HL-60/S4 treated with retinoic acid at 250 ng/mL for 4 days and 3 days (cell line): ENCODE data around the gene LRCH4.
"Not testable (repeated sequence)": the region's sequence is repeated elsewhere in the genome, so short reads cannot be mapped to it uniquely, and the experiment has no call there.

Experiments used
- in situ Hi-C: fragments of 300-500 bp; cut with MboI; formaldehyde crosslinking; loops from 2 replicates; pipeline ENCODE4 v1.7.0; 2022; ENCODE audit warnings: low sequenced_read_pairs

The LRCH4 gene

DNA sequence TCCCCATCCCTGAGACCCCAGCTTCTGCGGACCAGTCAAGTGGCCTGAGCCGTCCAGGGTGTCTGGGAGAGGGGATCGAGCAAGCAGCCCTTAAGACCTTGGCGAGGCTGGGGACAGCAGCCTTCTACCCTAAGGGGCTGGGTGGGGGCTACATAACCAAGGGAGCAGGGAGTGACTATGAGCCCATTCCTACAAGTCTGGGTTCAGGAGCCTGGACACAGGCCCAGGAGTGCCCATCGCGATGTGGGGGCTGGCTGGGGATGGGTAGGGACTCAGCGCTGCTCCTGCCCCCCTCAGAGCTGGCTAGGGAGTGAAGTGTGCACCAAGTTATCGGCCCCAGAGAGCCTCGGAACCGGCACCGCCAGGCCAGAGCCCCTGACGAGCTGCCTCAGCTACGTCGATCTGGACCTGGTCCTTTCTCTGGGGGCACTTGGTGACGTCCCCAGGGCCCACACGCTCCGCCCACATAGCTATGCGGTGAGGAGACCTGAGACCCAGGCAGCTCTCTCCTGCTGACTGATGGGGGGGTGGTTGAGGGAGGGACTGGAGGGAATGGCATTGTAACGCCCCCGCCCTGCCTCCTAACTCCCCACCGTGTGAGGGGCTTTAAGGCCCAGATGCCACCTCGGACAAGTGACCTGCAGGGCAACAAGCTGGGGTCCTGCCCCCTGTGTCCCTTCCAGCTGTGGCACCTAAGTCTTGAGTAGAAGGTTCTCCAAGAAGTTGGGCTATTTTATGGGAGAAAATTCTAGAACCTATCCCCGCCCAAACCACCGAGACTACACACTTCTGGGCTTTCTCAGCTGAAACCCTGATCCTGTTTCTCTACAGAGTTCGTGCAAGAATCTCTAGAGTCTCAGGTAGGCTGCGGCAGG is 14.7 kb downstream of the LRCH4 start:
- in situ Hi-C loops: loop anchor here (10.0 kb wide), 1 partner anchor 114 kb away; no protein-coding TSS in a partner anchor

DNA sequence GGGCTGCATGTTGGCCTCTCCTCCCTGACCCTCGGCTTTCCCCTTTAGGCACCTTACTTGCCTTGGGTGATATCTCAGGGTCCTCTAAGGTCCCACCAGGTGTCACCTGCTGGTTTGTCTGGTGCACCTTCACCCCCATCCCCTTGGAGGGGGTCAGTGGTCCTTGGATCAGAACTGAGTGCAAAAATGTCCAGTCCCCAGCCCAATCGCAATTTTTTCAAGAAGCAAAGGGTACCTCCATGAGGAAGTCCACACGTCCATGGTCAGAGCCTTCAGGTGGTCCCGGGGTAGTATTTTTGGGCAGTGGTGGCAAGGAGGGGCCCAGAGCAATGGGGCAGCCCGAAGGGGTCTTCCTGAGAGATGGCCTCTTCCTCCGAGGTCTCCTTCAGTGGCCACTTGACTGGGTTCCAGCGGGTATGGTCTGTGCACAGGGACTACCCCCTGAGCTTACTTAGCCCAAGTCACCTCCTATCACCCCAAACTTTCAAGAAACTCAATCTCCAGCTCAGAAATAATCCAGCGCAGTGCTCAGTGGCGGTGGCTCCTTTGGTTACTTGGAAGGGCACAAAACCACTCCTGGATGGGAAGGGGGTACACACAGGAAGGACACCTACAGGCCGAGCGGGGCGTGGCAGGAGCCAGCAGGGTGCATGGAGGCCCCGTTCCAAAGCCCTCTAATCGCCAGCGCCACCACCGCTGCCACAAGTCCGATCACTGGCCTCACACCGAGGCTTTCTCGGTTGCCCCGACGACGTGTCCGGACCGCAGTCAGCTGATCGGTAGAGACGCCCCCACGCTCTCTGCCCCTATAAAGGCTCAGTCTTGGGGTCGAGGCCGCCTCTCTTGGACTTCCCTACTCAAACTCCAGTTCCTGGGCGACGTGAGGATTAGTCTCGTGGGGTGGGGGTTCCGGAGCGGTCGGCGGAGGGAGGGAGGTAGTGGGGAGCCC is 16.8 kb downstream of the LRCH4 start:
- in situ Hi-C loops: no loop called here

DNA sequence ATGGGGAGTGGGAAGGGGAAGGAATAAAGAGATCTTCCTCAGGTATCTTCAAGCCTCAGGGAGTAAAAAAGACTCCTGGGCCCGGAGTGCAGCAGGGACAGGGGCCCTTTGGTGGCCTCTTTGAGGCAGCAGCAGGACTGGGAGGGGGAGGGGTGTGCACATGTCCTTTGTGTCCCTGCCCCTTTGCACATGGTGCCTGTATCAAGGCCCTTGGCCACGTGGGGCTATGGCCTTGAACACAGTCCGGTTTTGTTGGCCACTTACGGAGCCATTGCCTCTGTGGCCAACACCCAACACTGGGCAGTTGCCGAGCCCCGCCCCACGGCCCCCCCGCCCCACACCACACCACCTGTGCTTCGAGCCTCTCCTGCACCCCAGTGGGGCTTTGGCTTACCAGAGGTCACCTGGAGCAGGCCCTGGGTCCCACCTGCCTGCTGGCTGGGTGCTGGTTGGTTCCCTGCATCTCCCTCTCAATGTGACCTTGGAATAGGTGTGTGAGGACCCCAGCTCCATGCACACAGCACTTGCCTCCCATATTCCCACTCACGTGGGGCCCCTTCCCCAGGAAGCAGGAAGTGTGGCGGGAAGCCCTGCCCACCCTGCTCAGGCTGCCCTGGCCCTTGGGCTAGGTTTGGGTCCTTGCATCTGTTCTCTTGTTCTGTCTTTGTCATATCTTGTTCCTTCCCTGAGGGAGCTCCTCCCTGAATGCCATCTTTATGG is 17.6 kb downstream of the LRCH4 start:
- in situ Hi-C loops: no loop called here

DNA sequence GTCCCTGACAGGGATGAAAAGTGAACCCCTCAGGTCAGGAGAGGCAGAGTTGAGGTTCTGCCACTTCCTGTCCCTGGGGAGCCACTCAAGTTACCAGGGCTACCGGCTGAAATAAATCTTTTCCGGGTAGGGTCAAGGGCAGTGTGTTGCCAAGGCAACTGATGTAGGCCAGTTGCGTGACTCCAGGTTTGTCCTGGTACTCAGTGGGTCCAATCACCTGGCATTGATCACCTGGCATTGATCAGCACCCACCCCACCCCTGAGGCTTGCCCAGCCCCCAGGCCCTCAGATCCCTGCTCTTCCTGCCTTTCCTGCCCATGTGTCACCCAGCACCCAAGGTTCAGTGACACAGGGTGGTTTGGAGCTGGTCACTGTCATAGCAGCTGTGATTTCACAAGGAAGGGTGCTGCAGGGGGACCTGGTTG is 18.2 kb downstream of the LRCH4 start:
- in situ Hi-C loops: no loop called here

DNA sequence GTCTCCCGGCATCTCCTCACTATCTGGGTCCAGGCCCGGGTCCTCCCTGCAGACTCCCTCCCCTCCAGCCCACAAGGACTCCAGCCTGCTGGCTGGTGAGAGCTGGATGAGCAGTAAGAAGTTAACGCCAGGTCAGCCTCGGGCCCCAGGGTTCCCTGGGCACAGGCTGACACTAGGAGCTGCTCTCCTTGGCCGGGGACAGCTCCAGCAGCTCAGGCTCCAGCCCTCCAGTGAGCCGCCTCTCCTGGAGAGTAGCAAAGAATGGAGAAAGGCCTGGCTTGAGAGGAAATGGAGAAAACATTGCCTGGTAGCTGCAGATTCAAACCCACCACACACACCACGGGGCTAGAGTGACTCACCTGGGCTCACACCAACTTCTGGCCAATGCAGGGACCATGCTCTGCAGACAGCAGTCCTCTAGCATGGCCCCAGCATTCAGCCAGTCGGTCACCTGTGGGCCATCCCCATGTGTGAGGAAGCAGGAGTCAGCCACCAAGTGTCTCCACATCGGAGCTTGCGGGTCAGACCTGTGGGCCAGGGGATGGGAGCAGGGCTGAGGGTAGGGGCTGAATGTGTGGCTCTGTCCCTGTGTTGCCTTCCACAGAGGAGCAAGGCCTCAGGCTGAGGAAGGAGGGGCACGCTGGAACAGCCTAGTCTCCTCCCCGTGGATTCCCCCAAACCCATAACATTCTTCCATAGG is 18.7 kb downstream of the LRCH4 start:
- in situ Hi-C loops: no loop called here

DNA sequence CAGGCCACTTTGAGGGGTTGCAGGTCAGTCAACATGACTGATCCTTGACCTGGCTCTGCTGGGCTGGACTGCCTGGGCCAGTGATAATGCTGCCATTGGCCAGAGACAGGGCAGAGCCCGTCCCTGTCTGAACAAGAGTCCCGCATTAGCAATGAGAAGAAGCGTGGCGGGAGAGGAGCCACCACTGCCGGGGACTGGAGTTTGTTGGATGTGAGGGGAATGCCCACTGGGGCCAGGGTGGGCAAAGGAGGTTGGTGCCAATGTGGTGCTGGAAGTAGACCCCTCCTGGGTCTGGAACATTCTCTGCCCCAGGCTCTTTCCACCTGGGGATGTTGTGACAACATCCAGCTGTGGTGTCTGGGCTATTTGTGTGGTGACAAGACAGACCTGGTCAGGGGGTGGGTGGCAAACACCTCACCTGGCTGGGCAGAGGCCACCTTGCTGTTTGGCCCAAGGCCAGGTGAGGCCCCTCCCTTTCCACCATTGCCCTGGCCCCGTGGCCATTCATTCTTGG is 19.9 kb downstream of the LRCH4 start:
- in situ Hi-C loops: no loop called here

DNA sequence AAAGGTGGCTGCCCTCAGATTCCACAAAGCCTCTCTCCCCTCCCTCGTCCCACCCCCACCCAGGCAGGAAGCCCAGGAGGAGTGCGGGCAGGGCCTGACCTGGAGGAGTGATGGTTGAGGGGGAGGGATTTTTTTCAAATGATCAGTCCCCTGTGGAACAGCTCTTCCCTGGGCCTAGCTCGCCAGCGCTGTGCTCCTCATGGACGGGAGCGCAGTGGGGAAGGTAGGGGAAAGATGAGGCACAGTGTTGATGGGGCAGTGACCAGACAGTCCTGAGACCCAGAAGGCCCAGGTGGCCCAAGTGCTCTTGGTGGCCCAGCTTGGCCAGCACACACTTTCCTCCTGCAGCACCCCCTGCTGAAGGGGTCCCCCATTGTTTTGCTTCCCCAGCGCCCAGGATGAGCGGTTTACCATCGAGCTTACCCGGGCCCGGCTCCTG is 20.8 kb downstream of the LRCH4 start:
- in situ Hi-C loops: no loop called here

DNA sequence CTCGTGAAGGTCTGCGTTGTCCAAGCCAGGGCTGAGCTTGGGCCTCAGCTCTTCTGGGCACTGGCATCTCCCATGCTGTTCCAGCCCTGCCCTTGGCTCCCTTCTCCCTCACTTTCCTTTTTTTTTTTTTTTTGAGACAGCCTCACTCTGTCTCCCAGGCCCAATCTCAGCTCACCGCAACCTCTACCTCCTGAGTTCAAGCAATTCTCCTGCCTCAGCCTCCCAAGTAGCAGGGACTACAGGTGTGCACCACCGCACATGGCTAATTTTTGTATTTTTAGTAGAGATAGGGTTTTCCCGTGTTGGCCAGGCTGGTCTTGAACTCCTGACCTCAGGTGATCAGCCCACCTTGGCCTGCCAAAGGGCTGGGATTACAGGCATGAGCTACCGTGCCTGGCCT is 21.5 kb downstream of the LRCH4 start:
- in situ Hi-C loops: loop anchor here (5.0 kb wide), 1 partner anchor 92 kb away; no protein-coding TSS in a partner anchor

DNA sequence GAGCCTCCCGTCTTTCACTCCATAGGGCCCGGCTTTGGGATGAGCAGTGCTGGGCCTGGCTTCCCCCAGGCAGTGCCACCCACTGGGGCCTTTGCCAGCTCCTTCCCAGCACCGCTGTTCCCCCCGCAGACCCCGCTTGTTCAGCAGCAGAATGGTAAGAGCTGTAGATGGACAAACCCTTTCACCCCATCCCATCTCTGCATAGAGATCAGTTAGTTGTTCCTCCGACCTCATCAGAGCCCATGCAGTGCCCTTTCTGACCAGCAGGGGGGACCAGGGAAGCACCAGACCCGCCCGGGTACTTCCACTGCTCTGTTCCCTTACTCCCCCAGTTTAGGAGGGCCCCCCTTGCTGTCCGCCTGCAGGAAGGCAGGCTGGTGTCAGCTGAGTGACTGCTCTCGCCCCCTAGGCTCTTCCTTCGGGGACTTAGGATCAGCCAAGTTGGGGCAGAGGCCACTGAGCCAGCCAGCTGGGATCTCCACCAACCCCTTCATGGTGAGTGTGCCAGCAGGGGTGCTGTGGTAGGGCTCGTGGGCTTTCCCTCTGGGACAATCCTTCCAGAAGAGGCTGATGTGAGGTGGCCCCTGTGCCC is 22.0 kb downstream of the LRCH4 start:
- in situ Hi-C loops: loop anchor here (5.0 kb wide), 1 partner anchor 92 kb away; no protein-coding TSS in a partner anchor

DNA sequence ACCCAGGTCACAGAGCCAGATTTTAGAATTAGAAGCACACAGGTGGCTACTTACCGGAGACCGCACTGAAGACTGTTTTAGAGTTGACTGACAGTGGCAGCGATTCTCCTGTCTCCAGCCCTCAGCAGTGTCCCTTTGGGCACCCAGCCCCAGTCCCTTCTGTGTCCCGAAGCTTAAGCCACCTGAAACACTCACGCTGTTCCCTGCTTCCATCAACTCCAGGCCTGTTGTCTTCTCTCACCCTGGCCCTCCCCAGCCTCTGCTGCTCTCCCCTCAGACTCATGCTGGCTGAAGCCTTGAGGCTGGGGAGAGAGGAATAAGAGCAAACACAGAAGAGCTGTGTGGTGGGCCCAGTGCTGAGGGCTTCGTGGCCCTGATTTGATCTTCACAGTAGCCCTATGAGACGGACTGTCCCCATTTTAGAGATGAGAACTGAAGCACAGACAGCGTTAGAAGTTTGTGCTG is 22.8 kb downstream of the LRCH4 start:
- in situ Hi-C loops: loop anchor here (5.0 kb wide), 1 partner anchor 91 kb away; no protein-coding TSS in a partner anchor

DNA sequence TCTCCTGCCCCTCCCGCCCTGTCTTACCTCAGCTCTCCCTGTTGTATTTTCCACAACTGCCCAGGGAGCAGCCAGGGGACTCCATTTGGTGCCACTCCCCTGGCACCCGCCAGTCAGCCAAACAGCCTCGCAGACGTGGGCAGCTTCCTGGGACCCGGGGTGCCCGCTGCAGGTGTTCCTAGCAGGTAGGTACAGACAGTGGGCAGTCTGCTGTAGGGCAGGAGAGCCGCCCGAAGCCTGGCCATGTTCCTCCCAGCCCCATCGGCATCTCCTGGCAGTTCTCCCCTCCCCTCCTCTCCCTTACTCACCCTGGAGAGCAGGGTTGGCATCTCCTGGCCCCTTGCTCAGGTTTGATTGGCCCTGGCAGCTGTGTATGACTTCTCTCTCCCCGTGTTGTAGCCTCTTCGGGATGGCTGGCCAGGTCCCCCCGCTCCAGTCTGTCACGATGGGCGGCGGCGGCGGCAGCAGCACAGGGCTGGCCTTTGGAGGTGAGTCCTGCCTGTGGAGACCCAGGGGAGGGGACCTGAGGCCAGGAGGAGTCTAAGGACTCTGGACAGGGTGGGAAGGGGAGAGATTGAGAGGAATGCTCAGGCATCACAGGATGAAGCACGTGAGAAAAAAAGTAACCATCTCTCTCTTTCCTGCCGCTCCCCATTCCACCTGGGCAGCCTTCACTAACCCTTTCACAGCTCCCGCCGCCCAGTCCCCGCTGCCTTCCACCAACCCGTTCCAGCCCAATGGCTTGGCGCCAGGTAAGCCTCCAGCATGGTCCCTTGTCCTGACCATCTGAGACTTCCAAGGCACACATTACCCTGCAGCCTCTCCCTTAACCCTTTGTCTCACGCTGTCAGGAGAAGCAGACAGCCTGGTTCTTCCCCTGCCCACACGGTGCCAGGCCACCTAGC is 23.5 kb downstream of the LRCH4 start:
- in situ Hi-C loops: loop anchor here (5.0 kb wide), 1 partner anchor 90 kb away; no protein-coding TSS in a partner anchor

DNA sequence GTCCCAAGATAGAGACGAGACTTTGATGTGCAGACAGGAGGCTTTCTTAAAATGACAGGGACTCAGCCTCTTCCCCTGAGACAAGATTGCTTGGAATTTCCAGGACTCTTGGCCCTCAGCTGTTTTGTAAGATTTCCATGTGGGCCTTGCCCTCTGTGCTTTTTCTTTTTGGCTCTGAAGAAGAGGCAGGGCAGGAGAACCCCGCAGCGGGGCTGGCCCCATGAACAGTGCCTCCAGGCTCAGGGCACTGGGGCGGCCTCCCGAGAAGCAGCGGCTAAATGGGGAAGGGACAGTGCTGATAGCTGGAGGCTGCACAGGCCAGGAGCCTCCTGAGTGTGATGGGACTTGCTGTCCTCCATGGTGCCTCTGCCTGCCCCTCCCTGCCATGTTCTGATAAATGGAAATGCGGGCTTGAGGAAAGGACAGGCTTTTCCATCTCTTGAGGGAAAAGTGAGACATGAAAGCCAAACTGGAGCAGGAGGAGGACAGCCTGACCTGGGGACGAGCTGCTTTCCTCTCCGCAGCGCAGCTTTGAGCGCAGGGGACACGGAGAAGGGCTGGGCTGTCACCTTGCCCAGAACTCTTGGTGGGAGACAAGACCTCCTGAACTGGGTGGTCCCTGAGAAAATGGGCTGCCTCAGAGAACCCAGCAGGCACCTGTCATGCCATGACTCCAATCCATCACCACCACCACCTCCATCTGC is 24.3 kb downstream of the LRCH4 start:
- in situ Hi-C loops: loop anchor here (5.0 kb wide), 1 partner anchor 89 kb away; no protein-coding TSS in a partner anchor

DNA sequence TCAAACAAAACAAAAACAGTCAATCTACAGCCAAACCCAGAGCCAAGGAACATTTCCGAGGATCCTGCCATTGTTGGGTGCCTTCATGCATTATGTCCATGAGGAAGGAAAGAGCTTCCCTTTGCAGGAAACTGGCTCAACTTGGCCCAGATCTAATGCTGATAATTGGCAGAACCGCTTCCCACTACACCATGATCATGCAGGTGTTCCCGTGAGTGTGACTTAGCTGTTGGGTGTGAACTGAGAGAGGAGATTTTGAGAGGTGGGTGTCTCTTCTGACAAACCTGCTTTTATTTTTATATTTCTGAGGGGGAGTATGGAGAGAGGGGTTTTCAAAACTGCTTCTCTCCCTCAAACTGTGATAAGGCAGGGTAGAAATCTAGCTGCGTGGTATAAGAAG is 26.8 kb downstream of the LRCH4 start:
- in situ Hi-C loops: no loop called here

DNA sequence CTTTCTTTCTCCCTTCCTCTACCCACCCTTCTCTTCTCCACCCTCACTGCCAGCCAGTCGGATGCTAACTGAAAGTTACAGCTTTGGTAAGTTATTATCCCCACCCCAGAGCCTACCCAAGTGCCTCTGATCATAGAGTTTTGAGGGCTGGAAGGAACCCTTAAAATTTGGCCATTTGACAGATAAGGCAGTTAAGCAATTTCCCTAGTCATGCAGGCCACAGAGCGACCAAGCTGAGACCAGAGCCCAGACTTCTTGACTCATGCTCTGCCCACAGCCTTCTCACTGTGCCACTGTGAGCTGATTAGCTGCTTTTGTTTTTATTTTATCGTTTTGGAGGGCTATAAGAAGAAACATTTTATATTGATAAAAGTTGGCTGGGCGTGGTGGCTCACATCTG is 29.4 kb downstream of the LRCH4 start:
- in situ Hi-C loops: no loop called here

DNA sequence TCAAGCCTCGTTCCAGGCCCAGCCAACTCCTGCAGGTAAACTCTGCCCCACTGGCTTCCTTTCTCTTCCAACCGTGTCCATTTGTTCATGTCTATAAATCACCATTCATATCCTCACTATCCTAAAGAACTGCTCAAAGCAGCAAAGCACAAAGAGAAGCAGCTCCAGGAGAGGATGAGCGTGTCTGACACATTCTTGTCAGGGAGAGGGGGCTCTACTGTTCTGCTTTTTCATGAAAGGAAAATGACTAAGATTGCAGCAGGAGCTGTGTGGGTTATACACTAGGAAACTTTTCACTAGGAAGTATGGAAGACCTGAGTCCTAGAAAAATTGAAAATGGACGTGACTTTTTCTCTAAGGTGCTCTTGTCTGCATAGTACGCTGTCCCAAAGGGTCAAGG is 30.2 kb downstream of the LRCH4 start:
- in situ Hi-C loops: no loop called here

DNA sequence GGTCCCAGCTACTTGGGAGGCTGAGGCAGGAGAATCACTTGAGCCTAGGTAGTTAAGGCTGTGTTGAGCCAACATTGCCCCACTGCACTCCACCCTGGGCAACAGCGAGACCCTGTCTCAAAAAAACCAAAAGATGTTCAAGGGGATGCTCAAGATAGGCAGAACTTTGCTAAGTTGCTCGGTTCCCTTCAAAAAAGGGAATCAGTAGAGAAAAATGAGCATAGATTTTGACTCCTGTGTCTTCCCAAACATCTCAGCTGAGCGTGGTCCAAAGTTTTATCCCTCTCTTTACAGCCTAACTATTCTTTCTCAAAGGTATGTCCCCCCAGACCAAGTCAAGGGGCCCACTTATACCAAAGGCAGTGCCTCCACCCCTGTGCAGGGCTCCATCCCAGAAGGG is 32.9 kb downstream of the LRCH4 start:
- in situ Hi-C loops: no loop called here

DNA sequence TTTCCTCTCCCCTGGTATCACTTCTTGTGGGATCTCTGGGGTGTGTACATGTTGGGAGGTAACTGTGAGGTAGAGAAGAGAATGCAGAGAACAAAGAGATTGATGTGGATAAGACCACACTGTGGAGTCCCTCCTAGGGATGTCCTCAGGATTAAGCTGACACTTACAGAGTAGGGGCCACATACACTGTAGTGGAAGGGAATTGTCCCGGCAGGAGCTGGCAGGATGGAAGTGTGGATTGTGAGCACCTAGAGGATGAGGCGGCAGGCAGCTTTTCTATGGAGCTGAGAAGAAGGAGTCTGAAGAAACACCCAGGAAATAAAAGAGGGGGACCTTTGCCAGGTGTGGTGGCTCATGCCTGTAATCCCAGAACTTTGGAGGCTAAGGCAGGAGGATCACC is 33.4 kb downstream of the LRCH4 start:
- in situ Hi-C loops: no loop called here

DNA sequence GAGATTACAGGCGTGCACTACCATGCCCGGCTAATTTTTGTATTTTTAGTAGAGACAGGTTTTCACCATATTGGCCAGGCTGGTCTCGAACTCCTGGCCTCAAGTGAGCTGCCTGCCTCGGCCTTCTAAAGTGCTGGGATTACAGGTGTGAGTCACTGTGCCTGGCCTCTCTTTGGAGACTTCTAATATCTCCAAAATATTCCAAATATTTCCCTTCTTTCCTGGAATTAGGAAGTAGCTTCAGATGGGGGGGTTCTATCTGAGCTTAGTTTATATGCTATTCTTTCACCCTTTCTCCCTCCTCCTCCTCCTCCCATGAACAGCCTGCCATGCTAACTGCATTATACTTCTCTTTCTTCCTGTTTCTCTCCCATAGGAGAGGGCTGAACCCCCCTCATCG is 37.5 kb downstream of the LRCH4 start:
- in situ Hi-C loops: not testable (repeated sequence)
